GM23338 (cell line): Measurements from ENCODE around the gene TNNC1. TPM values are rescaled to one million over a fixed set of nuclear protein-coding genes. Genes with fewer than 3 reads are reported as not detected.
A peak's percentile ranks its signal among the peaks of the same experiment; 100 is the strongest.

ENCODE experiments used
- ATAC-seq: fragments of 200-7000 bp; cut with Tn5 transposase; 3 replicates; pipeline ENCODE4 v1.9.1; 2020
- DNase-seq: peaks from one replicate; pipeline ENCODE4 v3.0.0-alpha.2; 2015; ENCODE audit warnings: low spot score
- H2AFZ ChIP-seq: fragments of 200-600 bp; sonication (generic); 2 replicates; pipeline ENCODE4 v1.8.0; 2016; ENCODE audit warnings: antibody characterized with exemption, mild to moderate bottlenecking, moderate library complexity
- H3F3A ChIP-seq: fragments of 200-600 bp; sonication (generic); replicated peaks from 2 replicates; pipeline ENCODE4 v1.8.0; 2017; ENCODE audit warnings: antibody characterized with exemption, mixed run types, low read depth
- H3K27ac ChIP-seq: fragments of 200-600 bp; sonication (generic); 2 replicates; pipeline ENCODE4 v1.6.1; 2016; ENCODE audit warnings: low read depth
- H3K27me3 ChIP-seq: fragments of 200-600 bp; sonication (generic); 2 replicates; pipeline ENCODE4 v1.8.0; 2016; ENCODE audit warnings: mild to moderate bottlenecking, mixed run types, moderate library complexity; ENCODE audit not compliant: insufficient read depth
- H3K36me3 ChIP-seq: fragments of 200-600 bp; sonication (generic); 2 replicates; pipeline ENCODE4 v1.8.0; 2016; ENCODE audit warnings: mild to moderate bottlenecking; ENCODE audit not compliant: insufficient read depth
- H3K4me1 ChIP-seq: fragments of 200-600 bp; sonication (generic); 2 replicates; pipeline ENCODE4 v1.8.0; 2016; ENCODE audit warnings: mild to moderate bottlenecking, moderate library complexity; ENCODE audit not compliant: insufficient read depth
- H3K4me2 ChIP-seq: fragments of 200-600 bp; sonication (generic); 2 replicates; pipeline ENCODE4 v1.7.1; 2017; ENCODE audit warnings: mixed run types
- H3K4me3 ChIP-seq: fragments of 200-600 bp; sonication (generic); 2 replicates; pipeline ENCODE4 v1.6.1; 2016; ENCODE audit warnings: mixed run types
- H3K79me2 ChIP-seq: fragments of 200-600 bp; sonication (generic); replicated peaks from 2 replicates; pipeline ENCODE4 v1.8.0; 2017; ENCODE audit warnings: mild to moderate bottlenecking; ENCODE audit not compliant: insufficient read depth
- H3K9me2 ChIP-seq: fragments of 200-600 bp; sonication (generic); 2 replicates; pipeline ENCODE4 v1.8.0; 2017; ENCODE audit not compliant: insufficient read depth
- H4K20me1 ChIP-seq: fragments of 200-600 bp; sonication (generic); replicated peaks from 2 replicates; pipeline ENCODE4 v1.8.0; 2017; ENCODE audit warnings: mild to moderate bottlenecking; ENCODE audit not compliant: insufficient read depth
- H3K27ac Mint-ChIP-seq: 2 replicates; pipeline ENCODE4 v1.8.0; 2020; ENCODE audit warnings: inconsistent platforms, mild to moderate bottlenecking, moderate library complexity, mixed read lengths
- H3K27me3 Mint-ChIP-seq: 3 replicates; pipeline ENCODE4 v1.8.0; 2022; ENCODE audit warnings: low read depth, mild to moderate bottlenecking, moderate library complexity, mixed read lengths, inconsistent platforms; ENCODE audit not compliant: insufficient read depth, poor library complexity
- H3K36me3 Mint-ChIP-seq: 3 replicates; pipeline ENCODE4 v1.8.0; 2021; ENCODE audit warnings: low read depth, mild to moderate bottlenecking, inconsistent platforms, moderate library complexity, mixed read lengths
- H3K4me1 Mint-ChIP-seq: 3 replicates; pipeline ENCODE4 v1.8.0; 2020; ENCODE audit warnings: mild to moderate bottlenecking, inconsistent platforms, mixed read lengths
- H3K4me3 Mint-ChIP-seq: 3 replicates; pipeline ENCODE4 v1.8.0; 2021; ENCODE audit warnings: moderate library complexity, mild to moderate bottlenecking, inconsistent platforms, mixed read lengths
- H3K9me3 Mint-ChIP-seq: 3 replicates; pipeline ENCODE4 v1.8.0; 2020; ENCODE audit warnings: moderate library complexity, mild to moderate bottlenecking, inconsistent platforms, mixed read lengths
- CREB1 ChIP-seq: fragments of 250-450 bp; sonication (Bioruptor Pico); IDR thresholded peaks from 2 replicates; pipeline ENCODE4 v1.5.0; 2020; ENCODE audit warnings: low read depth, mild to moderate bottlenecking, moderate library complexity
- CTCF ChIP-seq, 2 experiments: fragments of 200-600 bp in 1 of 2; sonication (generic) in 1 of 2; conservative IDR thresholded peaks; 2 replicates each; pipeline versions ENCODE4 v1.5.1 to v1.6.1; 2016 to 2017; ENCODE audit warnings: antibody characterized with exemption in 2 of 2, low read depth in 2 of 2, mild to moderate bottlenecking in 2 of 2, moderate library complexity in 1 of 2
- ETS1 ChIP-seq: IDR thresholded peaks from 2 replicates; pipeline ENCODE4 v1.6.1; 2016; ENCODE audit warnings: antibody characterized with exemption
- EZH2 ChIP-seq: fragments of 200-600 bp; sonication (generic); IDR thresholded peaks from one replicate; pipeline ENCODE4 v1.8.0; 2017; ENCODE audit warnings: antibody characterized with exemption, mild to moderate bottlenecking, low read depth; ENCODE audit not compliant: unreplicated experiment
- EZH2phosphoT487 ChIP-seq: fragments of 200-600 bp; sonication (generic); IDR thresholded peaks from one replicate; pipeline ENCODE4 v1.8.1; 2018; ENCODE audit warnings: antibody characterized with exemption; ENCODE audit not compliant: unreplicated experiment
- JUNB ChIP-seq: IDR thresholded peaks from one replicate; pipeline ENCODE4 v1.6.1; 2016; ENCODE audit warnings: antibody characterized with exemption; ENCODE audit not compliant: unreplicated experiment
- NANOG ChIP-seq: IDR thresholded peaks from 2 replicates; pipeline ENCODE4 v1.6.1; 2016; ENCODE audit warnings: antibody characterized with exemption, borderline replicate concordance
- POLR2AphosphoS5 ChIP-seq: IDR thresholded peaks from 2 replicates; pipeline ENCODE4 v1.6.1; 2016; ENCODE audit warnings: antibody characterized with exemption, low read depth
- REST ChIP-seq: IDR thresholded peaks from one replicate; pipeline ENCODE4 v1.6.1; 2018; ENCODE audit warnings: antibody characterized with exemption; ENCODE audit not compliant: unreplicated experiment
- STAT1 ChIP-seq: IDR thresholded peaks from one replicate; pipeline ENCODE4 v1.6.1; 2016; ENCODE audit warnings: antibody characterized with exemption; ENCODE audit not compliant: unreplicated experiment
- ZNF114 ChIP-seq: fragments of 250-450 bp; sonication (Bioruptor Pico); IDR thresholded peaks from 2 replicates; pipeline ENCODE4 v1.5.0; 2020; ENCODE audit warnings: mild to moderate bottlenecking, moderate library complexity
- ZNF331 ChIP-seq: fragments of 250-450 bp; sonication (Bioruptor Pico); IDR thresholded peaks from 2 replicates; pipeline ENCODE4 v1.5.0; 2020; ENCODE audit warnings: low read depth, mild to moderate bottlenecking, moderate library complexity
- ZNF462 ChIP-seq: fragments of 250-450 bp; sonication (Bioruptor Pico); IDR thresholded peaks from 2 replicates; pipeline ENCODE4 v1.5.0; 2020; ENCODE audit warnings: mild to moderate bottlenecking, moderate library complexity
- polyA plus RNA-seq: library from polyadenylated mRNA; unstranded; fragments of >200 nt; fragmentation: Nextera tagmentation; extraction: Ambion mirVana; gene quantifications from 2 replicates; pipeline ENCODE4 v1.2.1, GENCODE V29; 2016
- total RNA-seq: library from RNA; depleted of rRNA; stranded (reverse); fragments of >200 nt; shearing (Covaris generic); gene quantifications from 2 replicates; pipeline ENCODE4 v1.2.3, GENCODE V29; 2014

TNNC1 gene
- total and polyA plus RNA-seq, 2 experiments from 2014 or later = 6.5 to 6.9 TPM

GRCh38 chr3:52444860-52445793 is 8.7 kb downstream of the TNNC1 start, which contains the start of gene SEMA3G:
TSS of gene SEMA3G (minus strand) at chr3:52445103. CDS start at chr3:52445027, 76 bp downstream.
- no peaks in the 10 kb centered on the region for H4K20me1 ChIP-seq
- peak; percentile 88 for ATAC-seq
- H3K36me3 ChIP-seq = no peaks in the 10 kb centered on the region
- Mint-ChIP-seq H3K27me3 (peaks cover 14% of the 10 kb centered on the region), H3K9me3 (no peaks in the 10 kb centered on the region; the same call in 2 of the 3 replicates), H3K4me1 (peaks cover 16% of the 10 kb centered on the region; the same call in 2 of the 3 replicates), H3K4me3 (peak within 1 kb of the TSS; percentile 14; the same call in 2 of the 3 replicates), H3K36me3 (no peaks in the 10 kb centered on the region; the same call in 2 of the 3 replicates), H3K27ac (peak within 1 kb of the TSS; percentile 30)
- TF ChIP-seq CTCF (conservative IDR thresholded peaks at IDR 0.05; ENCODE audit: low read depth in 2 of 2) (peak; percentile 33 to 43), ZNF462 (CRISPR knock-in tag) (peak; percentile 90), POLR2AphosphoS5 (peak; percentile 65), EZH2phosphoT487 (no peak), STAT1 (no peak), ETS1 (no peak), ZNF114 (no peak), EZH2 (no peak), NANOG (no peak), JUNB (no peak), REST (no peak), CREB1 (CRISPR knock-in tag) (no peak), ZNF331 (CRISPR knock-in tag) (no peak)
- peak within 1 kb of the TSS; percentile 85; the same call in 1 of the 2 replicates for H2AFZ ChIP-seq
- H3K4me1 ChIP-seq = peaks cover 5% of the 10 kb centered on the region
- H3K79me2 ChIP-seq = no peaks in the 10 kb centered on the region
- peak; percentile 93 for DNase-seq
- H3K4me3 ChIP-seq = peak within 1 kb of the TSS; percentile 26; the same call in 1 of the 2 replicates
- H3K27me3 ChIP-seq = no peaks in the 10 kb centered on the region
- H3F3A ChIP-seq = no peaks in the 10 kb centered on the region
- H3K4me2 ChIP-seq = no peak within 1 kb of the TSS
- H3K9me2 ChIP-seq = peaks cover 8% of the 10 kb centered on the region; the same call in 1 of the 2 replicates
- H3K27ac ChIP-seq = no peak within 1 kb of the TSS
